Panc1 (cell line): Measurements from ENCODE around the gene SLAIN2. TPM values are rescaled to one million over a fixed set of nuclear protein-coding genes. Genes with fewer than 3 reads are reported as not detected.

Experiments
- ATAC-seq: fragments of 200-7000 bp; cut with Tn5 transposase; 2 replicates; pipeline ENCODE4 v1.9.1; 2020; ENCODE audit warnings: mild to moderate bottlenecking, moderate library complexity
- BruUV-seq: library from RNA; stranded (reverse); fragments of 400-500 nt; replicated peaks from 2 replicates; lab custom pipeline; 2021; lab: Mats Ljungman, UMichigan
- CTCF ChIA-PET: fragments of 300-600 bp; sonication (Branson Sonifier 250); formaldehyde crosslinking; loops from one replicate; lab custom pipeline; 2022; ENCODE audit warnings: antibody characterized with exemption; lab: Charles Lee
- POLR2A ChIA-PET: fragments of 300-600 bp; sonication (Branson Sonifier 250); formaldehyde crosslinking; loops from one replicate; lab custom pipeline; 2022; ENCODE audit warnings: antibody characterized with exemption; lab: Charles Lee
- DNase-seq: peaks from one replicate; pipeline ENCODE4 v3.0.0-alpha.2; 2010; ENCODE audit warnings: low read depth, low spot score
- H3K27ac ChIP-seq: 2 replicates; pipeline ENCODE4 v1.5.1; 2011; ENCODE audit warnings: mild to moderate bottlenecking, low read length, inconsistent platforms
- H3K27me3 ChIP-seq: fragments of 200-500 bp; sonication (Bioruptor generic); 2 replicates; pipeline ENCODE4 v1.6.0; 2014; ENCODE audit warnings: low read length, inconsistent platforms; ENCODE audit not compliant: control insufficient read depth, insufficient read depth
- H3K36me3 ChIP-seq: fragments of 200-500 bp; sonication (Bioruptor generic); 2 replicates; pipeline ENCODE4 v1.5.1; 2014; ENCODE audit warnings: inconsistent platforms, mild to moderate bottlenecking, low read length, moderate library complexity; ENCODE audit not compliant: control insufficient read depth, insufficient read depth
- H3K4me1 ChIP-seq: 2 replicates; pipeline ENCODE4 v1.5.1; 2011; ENCODE audit warnings: inconsistent platforms, mild to moderate bottlenecking, low read length, moderate library complexity; ENCODE audit not compliant: control insufficient read depth, insufficient read depth
- H3K4me3 ChIP-seq, 2 experiments: 2 replicates each; pipeline ENCODE4 v1.5.1; 2011 to 2012; ENCODE audit warnings: low read depth in 2 of 2, low read length in 2 of 2, mild to moderate bottlenecking in 2 of 2, inconsistent platforms in 1 of 2, moderate library complexity in 1 of 2
- H3K9me3 ChIP-seq: fragments of 200-500 bp; sonication (Bioruptor generic); 2 replicates; pipeline ENCODE4 v1.5.1; 2014; ENCODE audit warnings: low read depth, mild to moderate bottlenecking, inconsistent platforms, low read length, moderate library complexity; ENCODE audit not compliant: control insufficient read depth, insufficient read depth
- CTCF ChIP-seq: fragments of 450-650 bp; IDR thresholded peaks from 2 replicates; pipeline ENCODE4 v1.5.1; 2017; ENCODE audit warnings: mild to moderate bottlenecking
- POLR2AphosphoS5 ChIP-seq: IDR thresholded peaks from 2 replicates; pipeline ENCODE4 v1.6.1; 2012; ENCODE audit warnings: mild to moderate bottlenecking, low read depth, low read length, moderate library complexity
- REST ChIP-seq, 2 experiments: IDR thresholded peaks; 2 replicates each; pipeline ENCODE4 v1.6.1; 2011 to 2012; ENCODE audit warnings: low read depth in 2 of 2, control low read depth in 1 of 2, low read length in 1 of 2, mild to moderate bottlenecking in 1 of 2, moderate library complexity in 1 of 2; ENCODE audit not compliant: insufficient read depth in 1 of 2
- SIN3A ChIP-seq: IDR thresholded peaks from 2 replicates; pipeline ENCODE4 v1.6.1; 2012; ENCODE audit warnings: low read depth, mild to moderate bottlenecking, low read length, moderate library complexity, borderline replicate concordance; ENCODE audit not compliant: insufficient read depth
- TCF7L2 ChIP-seq: IDR thresholded peaks from 2 replicates; pipeline ENCODE4 v1.6.1; 2011; ENCODE audit warnings: mild to moderate bottlenecking, low read depth, low read length, inconsistent platforms
- in situ Hi-C: cut with HindIII; loops from 2 replicates; pipeline ENCODE4 v1.10.0; 2016; ENCODE audit warnings: low sequenced_read_pairs, low pct_unique_long_range_greater_than_20kb
- intact Hi-C: fragments of 100-400 bp; cut with micrococcal nuclease; formaldehyde crosslinking; loops from one replicate; pipeline ENCODE4 v1.10.0; 2022; ENCODE audit not compliant: unreplicated experiment
- total RNA-seq: library from RNA; stranded (reverse); gene quantifications from one replicate; pipeline ENCODE4 v1.2.1, GENCODE V29; 2021; ENCODE audit not compliant: unreplicated experiment

Gene SLAIN2
- total RNA-seq, 1 experiment from 2014 or later = 53.2 TPM

GRCh38 chr4:48352793-48353192, 11.5 kb downstream of the SLAIN2 start:
- Histone ChIP-seq H3K9me3 (no peaks in the 10 kb centered on the region), H3K27ac (no peak overlapping the region), H3K36me3 (no peaks in the 10 kb centered on the region), H3K4me1 (no peaks in the 10 kb centered on the region), H3K4me3 (no peak overlapping the region), H3K27me3 (no peaks in the 10 kb centered on the region)
- DNase-seq (no peak), ATAC-seq (no peak)
- in situ Hi-C loops = no loop called here
- POLR2A ChIA-PET = no interaction called here
- TF ChIP-seq CTCF (no peak), TCF7L2 (no peak), POLR2AphosphoS5 (no peak), REST (IDR thresholded peaks at IDR 0.05; ENCODE audit: insufficient read depth in 1 of 2, low read depth in 2 of 2, low read length in 1 of 2) (no peak), SIN3A (no peak)
- CTCF ChIA-PET = interaction anchor here (1.1 kb wide), 1 partner anchor 11 kb away, joined by 4 read pairs; no protein-coding TSS in a partner anchor
- intact Hi-C loops = no loop called here
- BruUV-seq = no TSS peak

GRCh38 chr4:48356355-48356754, 15.0 kb downstream of the SLAIN2 start:
- ChIA-PET CTCF (no interaction called here), POLR2A (interaction anchor here (0.6 kb wide), 1 partner anchor 14 kb away, joined by 16 read pairs; no protein-coding TSS in a partner anchor)
- Histone ChIP-seq H3K27me3 (no peaks in the 10 kb centered on the region), H3K27ac (no peak overlapping the region), H3K4me1 (no peaks in the 10 kb centered on the region), H3K9me3 (no peaks in the 10 kb centered on the region), H3K4me3 (no peak overlapping the region), H3K36me3 (no peaks in the 10 kb centered on the region)
- no peak for TF ChIP-seq TCF7L2
- no peak for TF ChIP-seq SIN3A
- TF ChIP-seq CTCF = no peak
- no peak for TF ChIP-seq POLR2AphosphoS5
- no peak for TF ChIP-seq REST (IDR thresholded peaks at IDR 0.05; ENCODE audit: insufficient read depth in 1 of 2, low read depth in 2 of 2, low read length in 1 of 2)
- in situ Hi-C loops = no loop called here
- DNase-seq = no peak
- intact Hi-C loops = no loop called here
- no peak for ATAC-seq
- no TSS peak for BruUV-seq
